Panc1 (cell line): Measurements from ENCODE around the gene ANKRD22.

Experiments
- POLR2AphosphoS5 ChIP-seq: IDR thresholded peaks from 2 replicates; pipeline ENCODE4 v1.6.1; 2012; ENCODE audit warnings: mild to moderate bottlenecking, low read depth, low read length, moderate library complexity
- TF ChIP-seq, protein P1 (sequence below): fragments of 450-650 bp; IDR thresholded peaks from 2 replicates; pipeline ENCODE4 v1.5.1; 2017; ENCODE audit warnings: mild to moderate bottlenecking

DNA sequence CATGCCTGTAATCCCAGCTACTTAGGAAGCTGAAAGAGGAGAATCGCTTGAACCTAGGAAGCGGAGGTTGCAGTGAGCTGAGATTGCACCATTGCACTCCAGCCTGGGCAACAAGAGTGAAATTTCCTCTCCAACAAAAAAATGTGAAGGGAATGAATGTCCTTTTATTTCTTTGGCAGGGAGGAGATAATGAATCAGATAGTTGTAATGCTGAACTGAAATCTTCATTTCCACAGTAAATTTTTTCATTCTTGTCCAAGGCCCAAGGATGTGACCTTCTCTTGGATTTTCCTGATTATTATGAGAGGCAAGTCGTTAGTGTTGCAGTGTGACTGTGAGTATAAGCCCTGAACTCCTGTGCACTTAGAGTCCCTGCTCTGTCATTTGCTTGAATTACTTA is 42.0 kb upstream of the ANKRD22 start:
- TF ChIP-seq, protein P1, sequence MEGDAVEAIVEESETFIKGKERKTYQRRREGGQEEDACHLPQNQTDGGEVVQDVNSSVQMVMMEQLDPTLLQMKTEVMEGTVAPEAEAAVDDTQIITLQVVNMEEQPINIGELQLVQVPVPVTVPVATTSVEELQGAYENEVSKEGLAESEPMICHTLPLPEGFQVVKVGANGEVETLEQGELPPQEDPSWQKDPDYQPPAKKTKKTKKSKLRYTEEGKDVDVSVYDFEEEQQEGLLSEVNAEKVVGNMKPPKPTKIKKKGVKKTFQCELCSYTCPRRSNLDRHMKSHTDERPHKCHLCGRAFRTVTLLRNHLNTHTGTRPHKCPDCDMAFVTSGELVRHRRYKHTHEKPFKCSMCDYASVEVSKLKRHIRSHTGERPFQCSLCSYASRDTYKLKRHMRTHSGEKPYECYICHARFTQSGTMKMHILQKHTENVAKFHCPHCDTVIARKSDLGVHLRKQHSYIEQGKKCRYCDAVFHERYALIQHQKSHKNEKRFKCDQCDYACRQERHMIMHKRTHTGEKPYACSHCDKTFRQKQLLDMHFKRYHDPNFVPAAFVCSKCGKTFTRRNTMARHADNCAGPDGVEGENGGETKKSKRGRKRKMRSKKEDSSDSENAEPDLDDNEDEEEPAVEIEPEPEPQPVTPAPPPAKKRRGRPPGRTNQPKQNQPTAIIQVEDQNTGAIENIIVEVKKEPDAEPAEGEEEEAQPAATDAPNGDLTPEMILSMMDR = no peak
- no peak for TF ChIP-seq POLR2AphosphoS5
